ENCODE data around the gene CHPT1.
"Not testable (repeated sequence)": the region's sequence is repeated elsewhere in the genome, so short reads cannot be mapped to it uniquely, and the experiment has no call there.

Gene CHPT1

GRCh38 chr12:101722392-101722791 lies 25.0 kb downstream of the CHPT1 start:
- no peak for DNase-seq (ENCODE audit: low spot score)

GRCh38 chr12:101727098-101727497 lies 29.7 kb downstream of the CHPT1 start:
- DNase-seq (ENCODE audit: low spot score), result no peak

- DNase-seq (ENCODE audit: low spot score), result no peak
These were observed 32.4 kb downstream of the CHPT1 start for GRCh38 chr12:101729842-101730241.

GRCh38 chr12:101732318-101732717 lies 34.9 kb downstream of the CHPT1 start:
- no peak for DNase-seq (ENCODE audit: low spot score)

GRCh38 chr12:101733166-101733565 lies 35.7 kb downstream of the CHPT1 start:
- no peak for DNase-seq (ENCODE audit: low spot score)

- DNase-seq (ENCODE audit: low spot score), result not testable (repeated sequence)
These were observed 37.0 kb downstream of the CHPT1 start for GRCh38 chr12:101734482-101734881.

- DNase-seq (ENCODE audit: low spot score), result no peak
These were observed 40.0 kb downstream of the CHPT1 start for GRCh38 chr12:101737476-101737875.

- DNase-seq (ENCODE audit: low spot score), result no peak
These were observed 41.7 kb downstream of the CHPT1 start, which contains the start of gene SYCP3 for GRCh38 chr12:101738920-101739665. Gene SYCP3 (minus strand): TSS chr12:101739462. CDS start chr12:101737935, 1,527 bp downstream.

GRCh38 chr12:101740566-101740965 lies 43.1 kb downstream of the CHPT1 start:
- DNase-seq (ENCODE audit: low spot score), result no peak

- DNase-seq (ENCODE audit: low spot score), result no peak
These were observed 43.5 kb downstream of the CHPT1 start for GRCh38 chr12:101740980-101741379.

GRCh38 chr12:101743242-101743641 lies 45.8 kb downstream of the CHPT1 start:
- DNase-seq (ENCODE audit: low spot score), result no peak

- no peak for DNase-seq (ENCODE audit: low spot score)
These were observed 46.5 kb downstream of the CHPT1 start for GRCh38 chr12:101743724-101744472.

GRCh38 chr12:101745481-101745880 lies 48.0 kb downstream of the CHPT1 start:
- DNase-seq (ENCODE audit: low spot score), result no peak

GRCh38 chr12:101746196-101746595 lies 48.8 kb downstream of the CHPT1 start:
- no peak for DNase-seq (ENCODE audit: low spot score)

- DNase-seq (ENCODE audit: low spot score), result no peak
These were observed 49.2 kb downstream of the CHPT1 start for GRCh38 chr12:101746661-101747060.

- no peak for DNase-seq (ENCODE audit: low spot score)
These were observed 50.3 kb downstream of the CHPT1 start for GRCh38 chr12:101747697-101748096.

- no peak for DNase-seq (ENCODE audit: low spot score)
These were observed 51.5 kb downstream of the CHPT1 start for GRCh38 chr12:101748907-101749306.

GRCh38 chr12:101749657-101750056 lies 52.2 kb downstream of the CHPT1 start:
- no peak for DNase-seq (ENCODE audit: low spot score)

GRCh38 chr12:101750152-101750551 lies 52.7 kb downstream of the CHPT1 start:
- no peak for DNase-seq (ENCODE audit: low spot score)

- DNase-seq (ENCODE audit: low spot score), result peak; percentile 54
These were observed 62.1 kb downstream of the CHPT1 start for GRCh38 chr12:101759396-101760047.

GRCh38 chr12:101761350-101761749 lies 63.9 kb downstream of the CHPT1 start:
- no peak for DNase-seq (ENCODE audit: low spot score)

- DNase-seq (ENCODE audit: low spot score), result no peak
These were observed 64.3 kb downstream of the CHPT1 start for GRCh38 chr12:101761781-101762180.

Measured in hematopoietic multipotent progenitor cell treated with erythropoietin and hydrocortisone succinate and interleukin-3 and kit ligand, for 17 days (in vitro differentiated cells).